IPS DF 4.7 (cell line): ENCODE measurements around the gene USB1.

Experiments
- DNase-seq: peaks from one replicate; pipeline ENCODE4 v3.0.0-alpha.2; 2013; ENCODE audit warnings: low spot score; ENCODE audit errors: extremely low read depth

The USB1 gene

GRCh38 chr16:58000706-58001676 lies at the start of gene USB1:
USB1 (plus strand) TSS chr16:58001407; CDS start chr16:58001484, 77 bp downstream.
- no peak for DNase-seq

GRCh38 chr16:57952909-57953308 lies 48.3 kb upstream of the USB1 start:
- no peak for DNase-seq

- no peak for DNase-seq
Measured at GRCh38 chr16:57953857-57954256, 47.4 kb upstream of the USB1 start.

- DNase-seq = no peak
Measured at GRCh38 chr16:57955572-57956188, 45.5 kb upstream of the USB1 start.

GRCh38 chr16:57956270-57956808 lies 44.9 kb upstream of the USB1 start:
- no peak for DNase-seq

- no peak for DNase-seq
Measured at GRCh38 chr16:57956924-57957672, 44.1 kb upstream of the USB1 start.

GRCh38 chr16:57957673-57958392 lies 43.4 kb upstream of the USB1 start:
- no peak for DNase-seq

- DNase-seq = no peak
Measured at GRCh38 chr16:57958544-57958943, 42.7 kb upstream of the USB1 start.

- DNase-seq = no peak
Measured at GRCh38 chr16:57959121-57959520, 42.1 kb upstream of the USB1 start.

GRCh38 chr16:57959804-57960203 lies 41.4 kb upstream of the USB1 start:
- DNase-seq = no peak

GRCh38 chr16:57960310-57960709 lies 40.9 kb upstream of the USB1 start:
- DNase-seq = no peak

GRCh38 chr16:57960826-57961472 lies 40.3 kb upstream of the USB1 start:
- DNase-seq = no peak

GRCh38 chr16:57961538-57961937 lies 39.7 kb upstream of the USB1 start:
- no peak for DNase-seq

GRCh38 chr16:57962046-57962445 lies 39.2 kb upstream of the USB1 start:
- no peak for DNase-seq

GRCh38 chr16:57962756-57963155 lies 38.5 kb upstream of the USB1 start:
- no peak for DNase-seq

GRCh38 chr16:57964157-57964700 lies 37.0 kb upstream of the USB1 start:
- no peak for DNase-seq

GRCh38 chr16:57966204-57966771 lies 34.9 kb upstream of the USB1 start:
- DNase-seq = no peak

- DNase-seq = no peak
Measured at GRCh38 chr16:57966986-57967385, 34.2 kb upstream of the USB1 start.

GRCh38 chr16:57967916-57968315 lies 33.3 kb upstream of the USB1 start:
- DNase-seq = no peak
